GM18498 (cell line): Measurements from ENCODE around the gene EPHB6.

Source experiments
- ATAC-seq: cut with Tn5 transposase; IDR thresholded peaks from one replicate; pipeline ENCODE4 v1.9.1; 2021; ENCODE audit warnings: mild to moderate bottlenecking, moderate library complexity; ENCODE audit not compliant: unreplicated experiment

EPHB6 gene

DNA sequence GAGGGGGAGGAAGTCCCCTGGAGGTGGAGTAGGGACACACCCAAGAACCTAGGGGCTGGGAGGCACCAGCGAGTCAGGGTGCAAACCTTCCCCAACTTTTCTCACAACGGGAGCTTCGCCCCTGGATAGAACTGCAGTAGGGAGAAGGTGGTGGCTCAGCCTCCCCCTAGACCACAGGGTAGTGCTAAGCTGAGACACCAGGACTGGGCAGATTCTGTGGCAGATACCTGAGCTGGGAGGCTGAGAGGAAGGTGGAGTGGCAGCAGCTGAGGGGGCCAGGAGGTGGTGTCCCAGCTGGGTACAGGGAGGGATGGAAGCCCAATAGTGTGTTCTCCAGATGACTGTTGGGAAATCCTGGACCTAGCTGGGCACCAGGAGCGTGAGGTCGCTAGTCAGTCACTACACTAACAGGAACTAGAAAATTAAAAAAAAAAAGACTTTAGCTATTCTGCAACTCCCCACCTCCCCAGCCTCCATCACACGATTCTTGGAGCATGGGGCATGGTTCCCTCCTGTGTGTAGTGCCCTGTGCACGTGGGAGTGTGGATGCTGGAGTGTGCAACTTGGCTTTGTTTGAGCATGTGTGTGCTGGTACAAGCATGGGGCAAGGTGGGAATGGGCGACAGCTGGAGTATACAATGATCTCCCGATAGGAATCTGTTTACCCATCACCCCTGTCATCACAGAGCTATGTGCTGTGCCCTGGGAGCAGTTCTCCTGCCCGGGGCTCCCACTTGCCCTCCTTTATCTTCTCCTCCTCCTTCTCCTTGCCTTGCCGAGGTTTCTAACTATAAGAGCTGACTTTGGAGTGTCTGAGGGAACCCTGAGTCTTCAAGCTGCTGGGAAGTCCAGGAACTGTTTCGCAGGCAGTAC is 39.5 kb downstream of the EPHB6 start:
- no peak for ATAC-seq

DNA sequence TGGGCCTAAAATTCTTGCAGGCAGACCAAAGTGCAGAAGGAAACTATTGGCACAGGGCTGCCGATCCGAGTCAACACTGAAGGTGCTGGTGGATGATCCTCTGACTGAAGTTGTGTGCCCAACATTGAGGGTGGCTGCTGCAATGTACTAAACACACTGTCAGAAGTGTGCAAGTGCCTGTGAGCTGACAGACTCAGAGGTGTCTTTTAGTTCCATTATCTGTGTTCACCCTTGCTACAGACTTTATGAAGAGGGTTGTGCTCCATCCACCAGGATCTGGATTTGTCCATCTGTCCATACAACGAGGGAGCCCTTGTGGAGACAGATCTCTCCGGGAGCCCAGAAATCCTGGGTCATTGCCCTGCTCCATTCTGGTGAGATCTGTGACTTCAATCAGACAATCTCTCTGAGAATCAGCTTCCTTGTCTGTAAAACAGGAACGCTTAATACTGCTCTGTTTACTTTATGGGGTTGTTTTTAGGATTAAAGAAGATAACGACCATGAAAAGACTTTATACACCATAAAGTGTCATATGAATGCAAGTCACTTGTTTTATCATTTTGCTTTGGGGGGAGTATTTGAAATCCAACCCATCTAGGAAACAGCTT is 40.2 kb downstream of the EPHB6 start:
- no peak for ATAC-seq

DNA sequence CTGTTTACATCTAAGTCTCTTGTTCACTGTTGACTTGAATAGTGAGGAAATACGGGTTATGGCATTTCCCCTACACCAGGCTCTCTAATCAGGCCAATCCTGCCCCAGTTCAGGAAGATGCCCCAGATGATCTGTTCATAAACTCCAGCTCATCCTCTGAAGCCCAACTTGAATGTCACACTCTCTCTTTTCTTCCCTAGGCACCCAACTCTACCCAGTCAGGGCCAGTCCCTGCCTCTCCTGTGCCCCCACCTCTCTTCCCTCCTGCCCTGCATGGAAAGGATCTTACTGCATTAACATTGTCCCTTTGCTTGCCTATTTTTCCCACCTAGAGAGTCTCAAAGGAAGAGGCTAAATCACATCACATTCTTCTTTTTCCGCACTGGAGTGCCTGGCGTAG is 41.3 kb downstream of the EPHB6 start:
- ATAC-seq = no peak

DNA sequence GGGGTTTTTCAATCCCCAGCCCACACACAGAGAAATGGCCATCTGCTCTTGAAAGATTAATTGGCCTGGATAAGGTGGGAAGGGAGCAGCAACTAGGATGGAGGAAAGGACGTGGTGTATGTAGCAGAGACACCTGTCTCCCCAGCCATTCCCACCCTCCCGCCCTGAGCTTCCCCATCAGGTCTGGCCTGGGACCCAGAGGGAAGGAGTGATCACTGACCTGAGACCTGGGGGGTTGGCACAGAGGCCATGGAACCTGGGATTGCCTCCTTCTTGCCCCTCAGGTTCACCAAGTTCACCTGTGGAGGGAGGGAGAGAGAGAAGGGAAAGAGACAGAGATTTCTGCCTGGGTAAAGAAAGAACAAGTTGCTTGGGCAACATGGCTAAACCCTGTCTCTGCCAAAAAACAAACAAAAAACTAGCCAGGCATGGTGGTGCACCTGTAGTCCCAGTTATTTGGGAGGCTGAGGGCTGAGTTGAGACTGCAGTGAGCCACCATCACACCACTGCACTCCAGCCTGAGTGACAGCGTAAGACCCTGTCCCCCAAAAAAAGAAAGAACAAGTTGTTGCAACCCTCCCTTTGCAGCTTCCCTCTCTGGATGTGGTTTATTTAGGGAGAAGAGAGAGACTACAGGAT is 42.0 kb downstream of the EPHB6 start:
- no peak for ATAC-seq

DNA sequence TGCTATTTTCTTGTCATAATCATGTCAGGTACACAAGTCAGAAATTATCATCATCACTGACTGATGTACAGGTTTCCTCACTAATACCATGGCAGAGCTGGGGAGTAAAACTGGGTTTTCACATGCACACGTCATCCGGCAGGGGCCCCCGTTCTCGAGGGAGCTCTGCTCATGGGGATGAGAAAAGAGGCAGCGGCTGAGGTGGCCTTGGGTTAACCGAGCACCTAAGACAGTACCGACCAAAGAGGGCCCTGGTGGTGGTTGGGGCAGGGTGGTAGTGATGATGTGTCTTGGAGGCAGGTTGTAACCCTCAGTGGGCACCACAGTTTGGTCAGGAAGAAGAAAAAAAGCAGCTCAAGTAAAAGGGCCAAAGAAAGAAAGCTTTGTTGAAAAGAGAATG is 42.8 kb downstream of the EPHB6 start:
- no peak for ATAC-seq

DNA sequence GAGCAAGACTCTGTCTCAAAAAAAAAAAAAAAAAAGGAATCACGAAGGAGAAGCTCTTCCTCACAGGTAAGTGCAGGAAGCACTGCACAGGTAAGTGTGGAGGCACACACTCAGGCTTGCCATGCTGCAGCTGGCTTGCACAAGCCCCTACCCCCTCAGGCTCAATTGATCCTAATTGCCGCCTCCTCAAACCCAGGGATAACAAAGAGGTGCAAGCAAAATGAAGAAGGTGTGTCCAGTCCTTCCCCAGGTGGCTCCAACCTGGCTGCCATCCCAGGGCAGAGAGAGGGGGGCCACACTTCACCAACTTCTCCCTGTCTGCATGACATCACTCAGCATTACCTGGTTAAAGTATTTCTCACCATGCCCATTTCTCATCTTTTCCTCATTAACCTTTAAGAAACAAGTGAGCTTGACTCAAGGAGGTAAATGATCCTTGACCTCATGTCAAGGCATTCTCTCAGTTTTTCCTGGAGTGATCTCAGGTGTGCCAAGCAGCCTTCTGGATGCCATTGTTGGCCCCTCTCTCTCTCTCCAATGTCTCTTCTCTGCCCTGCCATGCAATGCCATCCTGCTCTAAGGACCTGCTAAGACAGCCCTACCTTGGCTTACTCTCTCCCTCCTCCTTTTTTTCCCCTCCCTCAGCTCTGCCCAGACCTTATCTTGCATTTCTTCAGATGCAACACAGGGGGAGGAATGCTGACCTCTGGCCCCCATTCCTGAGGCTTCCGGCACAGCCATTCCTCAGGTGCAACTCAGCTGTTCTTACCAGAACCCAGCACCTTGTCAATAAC is 43.7 kb downstream of the EPHB6 start:
- no peak for ATAC-seq

DNA sequence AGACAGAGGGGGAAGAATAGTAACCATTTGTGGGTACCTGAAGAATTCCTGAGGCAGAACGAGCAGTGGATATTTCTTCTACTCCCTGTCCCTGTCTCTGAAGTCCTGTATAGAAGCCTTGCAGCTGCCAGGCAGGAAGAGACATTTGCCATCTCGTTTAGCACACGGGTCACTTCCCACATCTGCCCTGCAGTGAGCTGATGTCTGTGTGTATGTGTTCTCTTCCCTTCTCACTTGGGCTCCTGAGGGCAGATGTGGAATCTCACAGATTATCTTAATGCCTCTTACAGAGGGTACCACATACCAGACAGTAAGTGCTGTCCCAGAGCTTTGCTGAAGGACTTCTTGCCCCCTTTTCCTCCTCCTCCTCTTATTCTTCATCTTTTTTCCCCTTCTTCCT is 44.8 kb downstream of the EPHB6 start:
- no peak for ATAC-seq

DNA sequence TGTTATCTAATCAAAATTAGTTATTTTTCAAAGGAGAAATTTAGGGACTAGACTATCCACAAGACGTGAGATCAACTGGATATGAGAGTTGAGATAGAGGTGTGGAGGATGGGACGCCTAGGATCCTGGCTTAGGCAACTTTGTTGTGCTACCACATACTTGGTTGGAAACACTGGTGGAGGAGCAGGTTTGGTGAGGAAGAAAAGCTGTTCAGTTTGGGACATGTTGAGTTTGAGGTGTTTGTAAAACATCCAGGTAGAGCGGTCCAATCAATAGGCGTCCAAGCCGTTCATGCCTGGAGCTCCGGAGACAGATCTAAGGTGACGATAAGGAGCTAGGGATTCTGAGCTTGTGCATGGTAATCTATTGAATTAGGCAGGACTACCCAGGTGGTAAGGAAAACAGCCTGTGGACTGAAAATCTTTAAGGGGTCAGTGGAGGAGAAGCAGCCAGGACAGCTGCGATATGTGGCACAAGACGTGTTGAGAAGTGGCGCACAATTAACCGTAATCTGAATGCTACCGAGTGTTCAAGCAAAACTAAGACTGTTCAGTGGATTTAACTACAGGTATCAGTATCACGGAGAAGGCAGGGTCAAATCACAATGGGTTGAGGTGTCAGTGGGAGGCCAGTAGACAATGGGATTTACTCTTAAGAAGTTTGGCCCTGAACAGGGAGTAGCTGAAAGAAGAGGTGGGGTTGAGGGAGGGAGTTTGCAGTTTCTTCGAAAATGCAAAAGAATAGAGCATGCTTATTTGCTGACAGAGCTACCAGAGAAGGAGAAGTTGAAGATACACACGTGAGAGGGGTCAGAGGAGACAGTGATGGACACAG is 46.8 kb downstream of the EPHB6 start:
- ATAC-seq = no peak

DNA sequence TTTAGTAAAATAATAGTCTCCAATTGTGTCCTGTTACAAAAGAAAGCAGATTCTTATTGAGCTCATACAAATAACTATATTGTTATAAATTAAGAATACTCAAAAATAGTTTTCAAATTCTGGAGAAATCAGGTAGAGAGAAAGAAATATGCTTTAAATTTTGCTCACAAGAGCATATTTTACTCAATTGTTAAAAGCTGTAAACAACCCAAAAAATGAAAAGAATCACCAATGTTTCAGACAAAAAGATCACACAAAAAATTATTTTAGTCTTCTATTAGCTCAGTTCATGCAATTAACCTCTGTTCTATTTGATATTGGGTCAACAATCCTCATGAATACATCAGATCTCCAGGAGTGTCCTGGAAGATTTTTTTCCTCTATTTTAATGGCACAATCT is 49.3 kb downstream of the EPHB6 start:
- ATAC-seq = no peak

DNA sequence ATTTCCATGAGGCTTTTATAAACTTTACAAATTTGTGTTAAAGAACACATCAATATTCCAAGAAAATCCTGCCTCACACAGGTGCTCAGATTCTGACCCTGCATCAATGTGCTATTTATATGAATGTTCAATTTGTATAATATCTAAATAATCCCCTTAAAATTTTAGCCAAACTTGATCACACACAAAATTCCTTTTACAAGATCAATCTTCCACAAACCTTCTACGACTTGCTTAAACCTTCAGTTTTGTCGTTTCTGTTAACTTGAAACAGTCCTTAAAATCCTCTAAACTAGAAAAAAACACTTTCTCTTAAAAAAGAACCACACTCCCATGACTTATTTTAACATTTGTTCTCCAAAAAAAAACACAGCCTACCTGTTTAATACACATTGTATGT is 50.9 kb downstream of the EPHB6 start:
- ATAC-seq = no peak

DNA sequence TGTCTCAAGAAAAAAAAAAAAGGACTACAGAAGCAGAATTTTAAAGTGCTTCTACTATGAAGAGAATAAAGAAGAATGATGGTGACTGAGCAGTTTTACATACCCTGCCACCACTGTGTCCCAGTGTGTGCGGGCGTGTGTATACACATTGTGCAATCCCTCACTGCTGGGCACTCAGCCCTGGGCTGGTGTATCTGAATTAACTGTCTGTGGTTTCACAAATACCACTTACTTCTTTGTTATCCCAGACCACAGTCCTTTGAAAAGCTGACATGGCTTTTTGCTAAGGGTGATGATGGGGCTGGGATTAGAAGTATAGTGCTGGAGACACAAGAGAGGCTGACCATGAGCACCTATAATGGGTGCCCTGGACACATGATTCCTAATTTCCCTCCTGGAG is 51.8 kb downstream of the EPHB6 start:
- ATAC-seq = no peak

DNA sequence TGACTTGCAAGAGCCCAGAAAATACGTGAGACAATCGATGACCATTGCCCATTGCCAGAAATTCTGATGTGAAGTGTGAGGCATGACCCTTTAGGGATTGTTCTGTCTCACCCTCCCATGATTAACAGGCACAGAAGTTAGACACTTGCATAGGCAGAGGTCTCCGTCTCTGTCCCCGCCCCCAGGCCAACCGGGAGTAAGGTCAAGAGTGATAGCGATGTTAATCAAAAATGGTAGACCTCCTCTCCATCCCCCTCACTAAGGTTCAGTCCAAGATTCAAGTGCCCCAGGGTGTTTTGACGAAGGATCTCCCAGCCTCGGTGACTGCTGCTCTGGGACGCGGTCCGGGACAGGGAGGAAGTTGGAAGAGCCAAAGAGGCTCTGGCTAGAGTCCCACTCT is 53.4 kb downstream of the EPHB6 start:
- ATAC-seq = no peak

DNA sequence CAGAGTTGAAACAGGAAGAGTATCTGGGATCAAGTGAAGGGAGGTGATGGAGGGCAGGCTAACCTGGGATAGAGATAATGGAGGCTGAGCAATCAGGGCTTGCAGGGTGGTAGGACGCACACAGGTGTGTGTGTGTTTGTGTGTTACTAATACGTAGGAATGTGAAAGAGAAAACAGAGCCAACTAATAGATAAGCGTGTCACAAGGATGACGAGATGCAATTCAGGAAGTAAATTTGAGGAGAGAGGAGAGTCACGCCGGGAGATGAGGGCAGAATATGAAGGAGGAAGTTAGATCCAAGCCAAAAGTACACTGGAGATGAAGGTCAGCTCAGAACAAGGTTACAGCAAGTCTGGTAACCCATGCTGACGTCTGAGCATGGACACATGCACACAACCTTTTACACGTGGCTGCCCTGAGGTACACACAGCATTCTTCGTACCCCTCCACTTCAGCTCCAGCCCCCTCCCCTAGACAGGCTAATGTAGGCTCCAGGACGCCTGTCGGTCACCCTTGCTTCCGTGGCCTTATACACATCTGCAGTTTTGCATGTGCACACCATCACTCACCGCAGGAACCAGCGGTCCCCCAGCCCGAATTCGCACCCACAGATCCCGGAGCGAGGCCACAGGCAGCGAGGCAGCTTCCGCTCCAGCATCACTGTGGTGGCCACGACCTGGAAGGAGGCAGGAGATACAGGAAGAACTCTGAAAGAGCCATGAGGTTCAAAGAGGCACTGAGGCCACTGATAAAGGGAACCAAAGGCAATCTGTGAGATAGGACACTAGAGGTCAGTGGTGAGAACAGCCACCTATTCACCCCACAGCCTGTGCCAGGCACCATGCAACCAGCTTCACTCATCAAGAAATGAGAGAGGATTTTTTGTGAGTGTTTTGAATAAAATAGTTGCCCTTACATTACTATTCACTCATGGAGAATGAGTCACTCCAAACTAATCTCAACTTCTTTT is 54.3 kb downstream of the EPHB6 start:
- no peak for ATAC-seq

DNA sequence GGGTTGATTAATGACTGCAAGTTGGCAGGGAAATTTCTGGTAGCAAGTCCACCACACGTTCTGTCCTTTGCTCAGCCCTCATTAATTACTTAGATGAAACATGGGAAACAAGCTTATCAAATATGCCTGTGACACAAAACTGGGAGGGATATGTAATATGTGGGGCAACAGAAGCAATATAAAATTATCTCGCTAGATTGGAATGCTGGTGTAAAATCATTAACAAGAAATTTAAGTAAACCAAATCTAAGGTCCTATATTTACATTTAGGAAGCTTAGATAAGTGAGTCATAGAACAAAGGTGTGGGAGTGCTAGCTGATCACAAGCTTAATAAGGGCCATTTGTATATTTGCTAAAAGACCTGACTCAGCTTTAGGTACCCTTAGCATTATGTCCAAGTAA is 55.2 kb downstream of the EPHB6 start:
- no peak for ATAC-seq

DNA sequence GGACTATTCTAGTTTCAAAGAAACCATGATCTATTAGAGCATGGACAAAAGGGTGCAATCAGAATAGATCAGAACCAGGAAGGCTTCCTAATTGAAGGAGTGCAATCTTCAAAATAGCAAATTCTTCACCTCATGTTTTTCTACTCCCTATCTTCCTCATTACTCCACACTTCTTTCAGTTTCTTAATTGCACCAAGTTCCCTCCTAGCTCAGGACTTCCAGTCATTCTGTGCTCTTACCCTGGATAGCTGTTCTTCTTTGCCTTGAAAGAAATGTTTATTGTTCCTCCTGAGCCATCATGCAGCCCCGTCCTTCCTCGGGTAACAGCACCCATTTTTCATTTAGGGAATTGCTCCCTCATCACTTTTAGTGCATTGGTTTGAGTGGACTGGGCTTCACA is 55.6 kb downstream of the EPHB6 start:
- ATAC-seq = no peak

DNA sequence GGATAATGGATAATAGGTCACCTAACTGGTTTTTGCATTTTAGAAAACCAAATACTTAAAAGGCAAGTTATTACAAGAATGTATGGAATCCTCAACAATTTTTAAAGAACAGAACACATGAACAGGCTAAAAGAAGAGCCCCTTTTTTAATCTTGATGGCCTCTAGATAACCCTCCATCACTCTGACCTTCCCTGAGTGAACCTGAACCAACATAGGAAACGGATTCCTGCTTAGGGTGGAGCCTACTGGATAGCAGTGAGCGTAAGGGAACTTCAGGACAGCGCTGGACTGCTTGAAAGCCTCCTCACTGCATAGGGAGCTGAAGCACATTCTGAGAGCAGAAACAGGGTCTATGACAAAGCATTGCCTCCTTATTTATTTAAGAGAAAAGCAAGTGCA is 58.2 kb downstream of the EPHB6 start:
- ATAC-seq = no peak

DNA sequence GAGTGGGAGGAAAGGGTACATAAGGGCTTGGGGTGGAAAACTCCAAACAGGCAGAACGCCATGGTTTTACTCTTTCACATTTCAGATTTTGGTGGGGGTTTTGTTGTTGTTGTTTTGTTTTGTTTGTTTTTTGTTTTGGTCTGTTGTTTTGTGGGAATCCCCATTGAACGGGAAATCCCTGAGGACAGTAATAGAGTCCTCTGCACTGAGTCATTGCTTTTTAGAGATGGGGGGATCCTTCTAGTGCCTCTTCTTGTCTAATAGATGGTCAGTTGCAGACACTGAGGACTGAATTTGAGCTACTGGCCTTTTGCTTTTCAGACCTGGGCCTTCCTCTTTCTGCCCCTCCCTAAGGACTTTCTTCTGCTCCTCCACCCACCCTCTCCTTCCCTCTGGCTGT is 58.7 kb downstream of the EPHB6 start:
- no peak for ATAC-seq

DNA sequence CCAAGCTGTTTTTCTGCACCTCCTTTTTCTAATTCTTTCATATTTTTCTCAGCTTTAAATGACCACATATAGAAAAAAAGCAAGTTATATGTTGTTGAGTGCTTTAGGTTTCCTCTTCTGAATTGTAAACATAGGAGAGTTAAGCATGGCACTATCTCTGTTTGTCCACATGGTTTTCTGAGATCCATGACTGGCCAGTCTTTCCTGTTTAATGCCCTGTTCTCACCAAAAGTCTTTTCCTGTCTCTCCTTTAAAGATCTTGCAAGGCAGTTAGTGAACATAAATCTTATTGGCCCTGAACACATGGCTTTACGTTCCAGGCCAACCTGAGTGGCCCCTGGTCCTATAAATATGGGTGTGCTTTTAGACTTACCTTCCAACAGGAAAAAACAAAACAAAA is 59.2 kb downstream of the EPHB6 start:
- no peak for ATAC-seq

DNA sequence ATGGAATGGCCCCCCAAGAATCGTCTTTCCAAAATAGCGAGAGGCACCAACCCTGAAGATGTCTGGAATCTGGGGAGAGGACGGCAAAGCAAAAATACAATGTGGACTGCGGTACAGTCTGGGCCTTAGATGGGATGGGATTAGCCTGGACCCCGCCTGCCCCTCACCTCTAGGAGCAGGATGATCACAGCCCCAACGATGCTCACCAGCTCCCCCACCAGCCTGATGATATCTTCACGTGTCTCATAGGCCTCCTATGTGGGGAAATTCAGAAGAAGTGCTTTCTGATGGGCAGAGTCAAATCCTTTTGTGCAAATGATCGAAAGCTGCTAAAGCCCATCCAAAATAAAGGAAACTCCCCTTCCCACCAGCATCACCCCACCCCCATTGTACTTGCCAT is 60.4 kb downstream of the EPHB6 start:
- ATAC-seq = no peak
